GM23338 (cell line): ENCODE data around the gene SMIM31. TPM values are rescaled to one million over a fixed set of nuclear protein-coding genes. Genes with fewer than 3 reads are reported as not detected.

Experiments used
- ATAC-seq: fragments of 200-7000 bp; cut with Tn5 transposase; 3 replicates; pipeline ENCODE4 v1.9.1; 2020
- DNase-seq: peaks from one replicate; pipeline ENCODE4 v3.0.0-alpha.2; 2015; ENCODE audit warnings: low spot score
- H2AFZ ChIP-seq: fragments of 200-600 bp; sonication (generic); 2 replicates; pipeline ENCODE4 v1.8.0; 2016; ENCODE audit warnings: antibody characterized with exemption, mild to moderate bottlenecking, moderate library complexity
- H3F3A ChIP-seq: fragments of 200-600 bp; sonication (generic); replicated peaks from 2 replicates; pipeline ENCODE4 v1.8.0; 2017; ENCODE audit warnings: antibody characterized with exemption, mixed run types, low read depth
- H3K27ac ChIP-seq: fragments of 200-600 bp; sonication (generic); 2 replicates; pipeline ENCODE4 v1.6.1; 2016; ENCODE audit warnings: low read depth
- H3K27me3 ChIP-seq: fragments of 200-600 bp; sonication (generic); 2 replicates; pipeline ENCODE4 v1.8.0; 2016; ENCODE audit warnings: mild to moderate bottlenecking, mixed run types, moderate library complexity; ENCODE audit not compliant: insufficient read depth
- H3K36me3 ChIP-seq: fragments of 200-600 bp; sonication (generic); 2 replicates; pipeline ENCODE4 v1.8.0; 2016; ENCODE audit warnings: mild to moderate bottlenecking; ENCODE audit not compliant: insufficient read depth
- H3K4me1 ChIP-seq: fragments of 200-600 bp; sonication (generic); 2 replicates; pipeline ENCODE4 v1.8.0; 2016; ENCODE audit warnings: mild to moderate bottlenecking, moderate library complexity; ENCODE audit not compliant: insufficient read depth
- H3K4me2 ChIP-seq: fragments of 200-600 bp; sonication (generic); 2 replicates; pipeline ENCODE4 v1.7.1; 2017; ENCODE audit warnings: mixed run types
- H3K4me3 ChIP-seq: fragments of 200-600 bp; sonication (generic); 2 replicates; pipeline ENCODE4 v1.6.1; 2016; ENCODE audit warnings: mixed run types
- H3K79me2 ChIP-seq: fragments of 200-600 bp; sonication (generic); replicated peaks from 2 replicates; pipeline ENCODE4 v1.8.0; 2017; ENCODE audit warnings: mild to moderate bottlenecking; ENCODE audit not compliant: insufficient read depth
- H3K9me2 ChIP-seq: fragments of 200-600 bp; sonication (generic); 2 replicates; pipeline ENCODE4 v1.8.0; 2017; ENCODE audit not compliant: insufficient read depth
- H4K20me1 ChIP-seq: fragments of 200-600 bp; sonication (generic); replicated peaks from 2 replicates; pipeline ENCODE4 v1.8.0; 2017; ENCODE audit warnings: mild to moderate bottlenecking; ENCODE audit not compliant: insufficient read depth
- H3K27ac Mint-ChIP-seq: 2 replicates; pipeline ENCODE4 v1.8.0; 2020; ENCODE audit warnings: inconsistent platforms, mild to moderate bottlenecking, moderate library complexity, mixed read lengths
- H3K27me3 Mint-ChIP-seq: 3 replicates; pipeline ENCODE4 v1.8.0; 2022; ENCODE audit warnings: low read depth, mild to moderate bottlenecking, moderate library complexity, mixed read lengths, inconsistent platforms; ENCODE audit not compliant: insufficient read depth, poor library complexity
- H3K36me3 Mint-ChIP-seq: 3 replicates; pipeline ENCODE4 v1.8.0; 2021; ENCODE audit warnings: low read depth, mild to moderate bottlenecking, inconsistent platforms, moderate library complexity, mixed read lengths
- H3K4me1 Mint-ChIP-seq: 3 replicates; pipeline ENCODE4 v1.8.0; 2020; ENCODE audit warnings: mild to moderate bottlenecking, inconsistent platforms, mixed read lengths
- H3K4me3 Mint-ChIP-seq: 3 replicates; pipeline ENCODE4 v1.8.0; 2021; ENCODE audit warnings: moderate library complexity, mild to moderate bottlenecking, inconsistent platforms, mixed read lengths
- H3K9me3 Mint-ChIP-seq: 3 replicates; pipeline ENCODE4 v1.8.0; 2020; ENCODE audit warnings: moderate library complexity, mild to moderate bottlenecking, inconsistent platforms, mixed read lengths
- CREB1 ChIP-seq: fragments of 250-450 bp; sonication (Bioruptor Pico); IDR thresholded peaks from 2 replicates; pipeline ENCODE4 v1.5.0; 2020; ENCODE audit warnings: low read depth, mild to moderate bottlenecking, moderate library complexity
- EZH2 ChIP-seq: fragments of 200-600 bp; sonication (generic); IDR thresholded peaks from one replicate; pipeline ENCODE4 v1.8.0; 2017; ENCODE audit warnings: antibody characterized with exemption, mild to moderate bottlenecking, low read depth; ENCODE audit not compliant: unreplicated experiment
- EZH2phosphoT487 ChIP-seq: fragments of 200-600 bp; sonication (generic); IDR thresholded peaks from one replicate; pipeline ENCODE4 v1.8.1; 2018; ENCODE audit warnings: antibody characterized with exemption; ENCODE audit not compliant: unreplicated experiment
- JUNB ChIP-seq: IDR thresholded peaks from one replicate; pipeline ENCODE4 v1.6.1; 2016; ENCODE audit warnings: antibody characterized with exemption; ENCODE audit not compliant: unreplicated experiment
- STAT1 ChIP-seq: IDR thresholded peaks from one replicate; pipeline ENCODE4 v1.6.1; 2016; ENCODE audit warnings: antibody characterized with exemption; ENCODE audit not compliant: unreplicated experiment
- ZNF331 ChIP-seq: fragments of 250-450 bp; sonication (Bioruptor Pico); IDR thresholded peaks from 2 replicates; pipeline ENCODE4 v1.5.0; 2020; ENCODE audit warnings: low read depth, mild to moderate bottlenecking, moderate library complexity
- polyA plus RNA-seq: library from polyadenylated mRNA; unstranded; fragments of >200 nt; fragmentation: Nextera tagmentation; extraction: Ambion mirVana; gene quantifications from 2 replicates; pipeline ENCODE4 v1.2.1, GENCODE V29; 2016
- total RNA-seq: library from RNA; depleted of rRNA; stranded (reverse); fragments of >200 nt; shearing (Covaris generic); gene quantifications from 2 replicates; pipeline ENCODE4 v1.2.3, GENCODE V29; 2014
- TF ChIP-seq, protein P1 (sequence below), 2 experiments: fragments of 200-600 bp in 1 of 2; sonication (generic) in 1 of 2; conservative IDR thresholded peaks; 2 replicates each; pipeline versions ENCODE4 v1.5.1 to v1.6.1; 2016 to 2017; ENCODE audit warnings: antibody characterized with exemption in 2 of 2, low read depth in 2 of 2, mild to moderate bottlenecking in 2 of 2, moderate library complexity in 1 of 2
- TF ChIP-seq, protein P2 (sequence below): IDR thresholded peaks from one replicate; pipeline ENCODE4 v1.6.1; 2018; ENCODE audit warnings: antibody characterized with exemption; ENCODE audit not compliant: unreplicated experiment
- TF ChIP-seq, protein P3 (sequence below): fragments of 250-450 bp; sonication (Bioruptor Pico); IDR thresholded peaks from 2 replicates; pipeline ENCODE4 v1.5.0; 2020; ENCODE audit warnings: mild to moderate bottlenecking, moderate library complexity

The SMIM31 gene
- total and polyA plus RNA-seq, 2 experiments from 2014 or later = not detected

DNA sequence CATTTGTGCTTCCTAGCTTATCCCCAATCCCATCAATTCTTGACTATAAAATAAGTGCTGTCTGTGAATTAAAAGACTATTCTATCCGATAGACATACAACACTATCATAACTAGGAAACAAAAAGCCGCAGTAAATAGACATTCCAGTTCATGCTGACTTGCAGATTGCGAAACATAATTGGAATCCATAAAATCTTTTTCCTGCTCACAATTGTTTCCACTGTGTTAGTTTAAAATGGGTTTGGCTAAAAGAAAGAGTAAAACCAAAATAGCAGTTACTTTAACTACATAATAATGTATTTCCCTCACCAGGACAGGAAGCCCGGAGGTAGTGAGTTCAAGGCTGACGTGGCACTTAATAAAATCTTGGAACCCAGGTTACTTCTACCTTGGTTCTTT is 17.2 kb downstream of the SMIM31 start:
- Histone ChIP-seq H3K27ac (no peak overlapping the region), H3K4me1 (peaks cover 12% of the 10 kb centered on the region; the same call in 1 of the 2 replicates), H4K20me1 (no peaks in the 10 kb centered on the region), H3K9me2 (no peaks in the 10 kb centered on the region), H3F3A (no peaks in the 10 kb centered on the region), H3K27me3 (no peaks in the 10 kb centered on the region), H2AFZ (no peak overlapping the region), H3K79me2 (no peaks in the 10 kb centered on the region), H3K4me2 (no peak overlapping the region), H3K4me3 (no peak overlapping the region), H3K36me3 (no peaks in the 10 kb centered on the region)
- ATAC-seq (no peak), DNase-seq (no peak)
- TF ChIP-seq CREB1 = no peak
- no peak for TF ChIP-seq STAT1
- no peak for TF ChIP-seq JUNB
- TF ChIP-seq ZNF331 = no peak
- TF ChIP-seq, protein P1, sequence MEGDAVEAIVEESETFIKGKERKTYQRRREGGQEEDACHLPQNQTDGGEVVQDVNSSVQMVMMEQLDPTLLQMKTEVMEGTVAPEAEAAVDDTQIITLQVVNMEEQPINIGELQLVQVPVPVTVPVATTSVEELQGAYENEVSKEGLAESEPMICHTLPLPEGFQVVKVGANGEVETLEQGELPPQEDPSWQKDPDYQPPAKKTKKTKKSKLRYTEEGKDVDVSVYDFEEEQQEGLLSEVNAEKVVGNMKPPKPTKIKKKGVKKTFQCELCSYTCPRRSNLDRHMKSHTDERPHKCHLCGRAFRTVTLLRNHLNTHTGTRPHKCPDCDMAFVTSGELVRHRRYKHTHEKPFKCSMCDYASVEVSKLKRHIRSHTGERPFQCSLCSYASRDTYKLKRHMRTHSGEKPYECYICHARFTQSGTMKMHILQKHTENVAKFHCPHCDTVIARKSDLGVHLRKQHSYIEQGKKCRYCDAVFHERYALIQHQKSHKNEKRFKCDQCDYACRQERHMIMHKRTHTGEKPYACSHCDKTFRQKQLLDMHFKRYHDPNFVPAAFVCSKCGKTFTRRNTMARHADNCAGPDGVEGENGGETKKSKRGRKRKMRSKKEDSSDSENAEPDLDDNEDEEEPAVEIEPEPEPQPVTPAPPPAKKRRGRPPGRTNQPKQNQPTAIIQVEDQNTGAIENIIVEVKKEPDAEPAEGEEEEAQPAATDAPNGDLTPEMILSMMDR (conservative IDR thresholded peaks at IDR 0.05; ENCODE audit: low read depth in 2 of 2) = no peak
- TF ChIP-seq, protein P2, sequence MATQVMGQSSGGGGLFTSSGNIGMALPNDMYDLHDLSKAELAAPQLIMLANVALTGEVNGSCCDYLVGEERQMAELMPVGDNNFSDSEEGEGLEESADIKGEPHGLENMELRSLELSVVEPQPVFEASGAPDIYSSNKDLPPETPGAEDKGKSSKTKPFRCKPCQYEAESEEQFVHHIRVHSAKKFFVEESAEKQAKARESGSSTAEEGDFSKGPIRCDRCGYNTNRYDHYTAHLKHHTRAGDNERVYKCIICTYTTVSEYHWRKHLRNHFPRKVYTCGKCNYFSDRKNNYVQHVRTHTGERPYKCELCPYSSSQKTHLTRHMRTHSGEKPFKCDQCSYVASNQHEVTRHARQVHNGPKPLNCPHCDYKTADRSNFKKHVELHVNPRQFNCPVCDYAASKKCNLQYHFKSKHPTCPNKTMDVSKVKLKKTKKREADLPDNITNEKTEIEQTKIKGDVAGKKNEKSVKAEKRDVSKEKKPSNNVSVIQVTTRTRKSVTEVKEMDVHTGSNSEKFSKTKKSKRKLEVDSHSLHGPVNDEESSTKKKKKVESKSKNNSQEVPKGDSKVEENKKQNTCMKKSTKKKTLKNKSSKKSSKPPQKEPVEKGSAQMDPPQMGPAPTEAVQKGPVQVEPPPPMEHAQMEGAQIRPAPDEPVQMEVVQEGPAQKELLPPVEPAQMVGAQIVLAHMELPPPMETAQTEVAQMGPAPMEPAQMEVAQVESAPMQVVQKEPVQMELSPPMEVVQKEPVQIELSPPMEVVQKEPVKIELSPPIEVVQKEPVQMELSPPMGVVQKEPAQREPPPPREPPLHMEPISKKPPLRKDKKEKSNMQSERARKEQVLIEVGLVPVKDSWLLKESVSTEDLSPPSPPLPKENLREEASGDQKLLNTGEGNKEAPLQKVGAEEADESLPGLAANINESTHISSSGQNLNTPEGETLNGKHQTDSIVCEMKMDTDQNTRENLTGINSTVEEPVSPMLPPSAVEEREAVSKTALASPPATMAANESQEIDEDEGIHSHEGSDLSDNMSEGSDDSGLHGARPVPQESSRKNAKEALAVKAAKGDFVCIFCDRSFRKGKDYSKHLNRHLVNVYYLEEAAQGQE = no peak
- no peak for TF ChIP-seq EZH2phosphoT487
- TF ChIP-seq EZH2 = no peak
- TF ChIP-seq, protein P3, sequence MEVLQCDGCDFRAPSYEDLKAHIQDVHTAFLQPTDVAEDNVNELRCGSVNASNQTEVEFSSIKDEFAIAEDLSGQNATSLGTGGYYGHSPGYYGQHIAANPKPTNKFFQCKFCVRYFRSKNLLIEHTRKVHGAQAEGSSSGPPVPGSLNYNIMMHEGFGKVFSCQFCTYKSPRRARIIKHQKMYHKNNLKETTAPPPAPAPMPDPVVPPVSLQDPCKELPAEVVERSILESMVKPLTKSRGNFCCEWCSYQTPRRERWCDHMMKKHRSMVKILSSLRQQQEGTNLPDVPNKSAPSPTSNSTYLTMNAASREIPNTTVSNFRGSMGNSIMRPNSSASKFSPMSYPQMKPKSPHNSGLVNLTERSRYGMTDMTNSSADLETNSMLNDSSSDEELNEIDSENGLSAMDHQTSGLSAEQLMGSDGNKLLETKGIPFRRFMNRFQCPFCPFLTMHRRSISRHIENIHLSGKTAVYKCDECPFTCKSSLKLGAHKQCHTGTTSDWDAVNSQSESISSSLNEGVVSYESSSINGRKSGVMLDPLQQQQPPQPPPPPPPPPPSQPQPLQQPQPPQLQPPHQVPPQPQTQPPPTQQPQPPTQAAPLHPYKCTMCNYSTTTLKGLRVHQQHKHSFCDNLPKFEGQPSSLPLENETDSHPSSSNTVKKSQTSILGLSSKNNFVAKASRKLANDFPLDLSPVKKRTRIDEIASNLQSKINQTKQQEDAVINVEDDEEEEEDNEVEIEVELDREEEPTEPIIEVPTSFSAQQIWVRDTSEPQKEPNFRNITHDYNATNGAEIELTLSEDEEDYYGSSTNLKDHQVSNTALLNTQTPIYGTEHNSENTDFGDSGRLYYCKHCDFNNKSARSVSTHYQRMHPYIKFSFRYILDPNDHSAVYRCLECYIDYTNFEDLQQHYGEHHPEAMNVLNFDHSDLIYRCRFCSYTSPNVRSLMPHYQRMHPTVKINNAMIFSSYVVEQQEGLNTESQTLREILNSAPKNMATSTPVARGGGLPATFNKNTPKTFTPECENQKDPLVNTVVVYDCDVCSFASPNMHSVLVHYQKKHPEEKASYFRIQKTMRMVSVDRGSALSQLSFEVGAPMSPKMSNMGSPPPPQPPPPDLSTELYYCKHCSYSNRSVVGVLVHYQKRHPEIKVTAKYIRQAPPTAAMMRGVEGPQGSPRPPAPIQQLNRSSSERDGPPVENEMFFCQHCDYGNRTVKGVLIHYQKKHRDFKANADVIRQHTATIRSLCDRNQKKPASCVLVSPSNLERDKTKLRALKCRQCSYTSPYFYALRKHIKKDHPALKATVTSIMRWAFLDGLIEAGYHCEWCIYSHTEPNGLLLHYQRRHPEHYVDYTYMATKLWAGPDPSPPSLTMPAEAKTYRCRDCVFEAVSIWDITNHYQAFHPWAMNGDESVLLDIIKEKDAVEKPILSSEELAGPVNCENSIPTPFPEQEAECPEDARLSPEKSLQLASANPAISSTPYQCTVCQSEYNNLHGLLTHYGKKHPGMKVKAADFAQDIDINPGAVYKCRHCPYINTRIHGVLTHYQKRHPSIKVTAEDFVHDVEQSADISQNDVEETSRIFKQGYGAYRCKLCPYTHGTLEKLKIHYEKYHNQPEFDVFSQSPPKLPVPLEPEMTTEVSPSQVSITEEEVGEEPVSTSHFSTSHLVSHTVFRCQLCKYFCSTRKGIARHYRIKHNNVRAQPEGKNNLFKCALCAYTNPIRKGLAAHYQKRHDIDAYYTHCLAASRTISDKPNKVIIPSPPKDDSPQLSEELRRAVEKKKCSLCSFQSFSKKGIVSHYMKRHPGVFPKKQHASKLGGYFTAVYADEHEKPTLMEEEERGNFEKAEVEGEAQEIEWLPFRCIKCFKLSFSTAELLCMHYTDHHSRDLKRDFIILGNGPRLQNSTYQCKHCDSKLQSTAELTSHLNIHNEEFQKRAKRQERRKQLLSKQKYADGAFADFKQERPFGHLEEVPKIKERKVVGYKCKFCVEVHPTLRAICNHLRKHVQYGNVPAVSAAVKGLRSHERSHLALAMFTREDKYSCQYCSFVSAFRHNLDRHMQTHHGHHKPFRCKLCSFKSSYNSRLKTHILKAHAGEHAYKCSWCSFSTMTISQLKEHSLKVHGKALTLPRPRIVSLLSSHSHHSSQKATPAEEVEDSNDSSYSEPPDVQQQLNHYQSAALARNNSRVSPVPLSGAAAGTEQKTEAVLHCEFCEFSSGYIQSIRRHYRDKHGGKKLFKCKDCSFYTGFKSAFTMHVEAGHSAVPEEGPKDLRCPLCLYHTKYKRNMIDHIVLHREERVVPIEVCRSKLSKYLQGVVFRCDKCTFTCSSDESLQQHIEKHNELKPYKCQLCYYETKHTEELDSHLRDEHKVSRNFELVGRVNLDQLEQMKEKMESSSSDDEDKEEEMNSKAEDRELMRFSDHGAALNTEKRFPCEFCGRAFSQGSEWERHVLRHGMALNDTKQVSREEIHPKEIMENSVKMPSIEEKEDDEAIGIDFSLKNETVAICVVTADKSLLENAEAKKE (CRISPR knock-in tag) = no peak
- H3K4me1 Mint-ChIP-seq = peaks cover 8% of the 10 kb centered on the region; the same call in 2 of the 3 replicates
- H3K27me3 Mint-ChIP-seq = no peaks in the 10 kb centered on the region
- no peak overlapping the region for H3K27ac Mint-ChIP-seq
- no peaks in the 10 kb centered on the region for H3K36me3 Mint-ChIP-seq
- H3K4me3 Mint-ChIP-seq = no peak overlapping the region
- H3K9me3 Mint-ChIP-seq = no peaks in the 10 kb centered on the region
